Stimulated activated CD4-positive, alpha-beta T cell treated with anti-CD3 and anti-CD28 coated beads, Interleukin-15, amount 100 ng/mL, for 1 hour (primary cell): ENCODE measurements around the gene TK1.

Experiments used
- DNase-seq, 2 donors: peaks; one replicate each; pipeline ENCODE4 v3.0.0-alpha.2; 2020; ENCODE audit warnings: low read depth in 1 of 2, low spot score in 1 of 2

Gene TK1

GRCh38 chr17:78125138-78125913 lies 61.5 kb downstream of the TK1 start:
- DNase-seq, result no peak

DNA sequence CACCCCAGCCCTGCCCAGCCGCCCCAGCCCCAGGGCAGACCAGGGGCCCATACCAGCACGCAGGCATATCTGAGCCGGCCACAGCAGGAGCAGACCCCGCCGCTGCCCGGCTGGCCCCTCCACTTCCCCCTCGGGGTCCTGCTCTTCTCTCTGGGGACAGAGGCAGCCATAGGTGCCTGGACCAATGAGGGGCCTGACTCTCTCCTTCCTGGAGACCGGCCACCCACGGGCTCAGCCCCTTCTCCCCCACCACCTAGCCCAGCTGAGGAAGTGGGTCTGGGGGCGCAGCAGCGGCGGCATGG lies 62.1 kb downstream of the TK1 start:
- DNase-seq, result no peak
